ENCODE data around the gene FTCD.

Gene FTCD

GRCh38 chr21:46114963-46115362, 40.4 kb downstream of the FTCD start:
- no peaks in the 10 kb centered on the region for H3K36me3 ChIP-seq (ENCODE audit: control insufficient read depth, insufficient read depth, low read length)
- no peak overlapping the region for H3K9ac ChIP-seq
- H3K4me2 ChIP-seq (ENCODE audit: low read length) = no peak overlapping the region
- no peak overlapping the region for H3K4me3 ChIP-seq (ENCODE audit: low read depth, low read length)
- no peaks in the 10 kb centered on the region for H3K27me3 ChIP-seq (ENCODE audit: control insufficient read depth, insufficient read depth, low read length)
- H3K9me3 ChIP-seq (ENCODE audit: control insufficient read depth, low read length) = no peaks in the 10 kb centered on the region
- no peak overlapping the region for H2AFZ ChIP-seq
- TF ChIP-seq CTCF (IDR thresholded peaks at IDR 0.05) = no peak
- H3K27ac ChIP-seq = no peak overlapping the region
- no peaks in the 10 kb centered on the region for H3K79me2 ChIP-seq
- H3K4me1 ChIP-seq = no peaks in the 10 kb centered on the region

- Histone ChIP-seq H3K27me3 (ENCODE audit: control insufficient read depth, insufficient read depth, low read length) (no peaks in the 10 kb centered on the region), H3K4me1 (no peaks in the 10 kb centered on the region), H3K4me2 (ENCODE audit: low read length) (no peak overlapping the region), H3K9me3 (ENCODE audit: control insufficient read depth, low read length) (no peaks in the 10 kb centered on the region), H3K36me3 (ENCODE audit: control insufficient read depth, insufficient read depth, low read length) (no peaks in the 10 kb centered on the region), H3K27ac (no peak overlapping the region), H3K79me2 (no peaks in the 10 kb centered on the region), H2AFZ (no peak overlapping the region), H3K4me3 (ENCODE audit: low read depth, low read length) (no peak overlapping the region), H3K9ac (no peak overlapping the region)
- TF ChIP-seq CTCF (IDR thresholded peaks at IDR 0.05) = no peak
Measured at GRCh38 chr21:46113497-46114176, 41.7 kb downstream of the FTCD start.

GRCh38 chr21:46112725-46113215, 42.6 kb downstream of the FTCD start:
- TF ChIP-seq CTCF (IDR thresholded peaks at IDR 0.05) = no peak
- Histone ChIP-seq H3K27me3 (ENCODE audit: control insufficient read depth, insufficient read depth, low read length) (no peaks in the 10 kb centered on the region), H3K9ac (no peak overlapping the region), H3K36me3 (ENCODE audit: control insufficient read depth, insufficient read depth, low read length) (no peaks in the 10 kb centered on the region), H3K4me1 (no peaks in the 10 kb centered on the region), H2AFZ (no peak overlapping the region), H3K79me2 (no peaks in the 10 kb centered on the region), H3K9me3 (ENCODE audit: control insufficient read depth, low read length) (no peaks in the 10 kb centered on the region), H3K4me2 (ENCODE audit: low read length) (no peak overlapping the region), H3K4me3 (ENCODE audit: low read depth, low read length) (no peak overlapping the region), H3K27ac (no peak overlapping the region)

- no peak overlapping the region for H3K9ac ChIP-seq
- H3K4me3 ChIP-seq (ENCODE audit: low read depth, low read length) = no peak overlapping the region
- no peak overlapping the region for H2AFZ ChIP-seq
- no peaks in the 10 kb centered on the region for H3K27me3 ChIP-seq (ENCODE audit: control insufficient read depth, insufficient read depth, low read length)
- no peaks in the 10 kb centered on the region for H3K4me1 ChIP-seq
- H3K27ac ChIP-seq = no peak overlapping the region
- no peaks in the 10 kb centered on the region for H3K79me2 ChIP-seq
- H3K4me2 ChIP-seq (ENCODE audit: low read length) = no peak overlapping the region
- no peak for TF ChIP-seq CTCF (IDR thresholded peaks at IDR 0.05)
- no peaks in the 10 kb centered on the region for H3K9me3 ChIP-seq (ENCODE audit: control insufficient read depth, low read length)
- no peaks in the 10 kb centered on the region for H3K36me3 ChIP-seq (ENCODE audit: control insufficient read depth, insufficient read depth, low read length)
Measured at GRCh38 chr21:46111857-46112724, 43.3 kb downstream of the FTCD start.
